H9 (cell line): Measurements from ENCODE around the gene GLYATL1. TPM values are rescaled to one million over a fixed set of nuclear protein-coding genes. Genes with fewer than 3 reads are reported as not detected.

Experiments
- DNase-seq: peaks from one replicate; pipeline ENCODE4 v3.0.0-alpha.2; 2017
- H2AFZ ChIP-seq: one replicate; pipeline ENCODE4 v1.6.1; 2013; ENCODE audit warnings: mild to moderate bottlenecking, low read length, control low read depth, moderate library complexity
- H2AK5ac ChIP-seq: 2 replicates; pipeline ENCODE4 v1.6.1; 2013; ENCODE audit warnings: low read length, control low read depth, mixed read lengths; ENCODE audit not compliant: insufficient read length
- H2BK120ac ChIP-seq: one replicate; pipeline ENCODE4 v1.6.1; 2013; ENCODE audit warnings: low read depth, mild to moderate bottlenecking, low read length, control low read depth, inconsistent platforms; ENCODE audit not compliant: poor library complexity, severe bottlenecking
- H2BK12ac ChIP-seq: 2 replicates; pipeline ENCODE4 v1.6.1; 2013; ENCODE audit warnings: low read length, control low read depth, mixed read lengths, low read depth; ENCODE audit not compliant: insufficient read length
- H2BK15ac ChIP-seq: 2 replicates; pipeline ENCODE4 v1.6.1; 2013; ENCODE audit warnings: low read depth, low read length, control low read depth
- H2BK20ac ChIP-seq: one replicate; pipeline ENCODE4 v1.6.1; 2013; ENCODE audit warnings: low read depth, mild to moderate bottlenecking, low read length, control low read depth, inconsistent platforms; ENCODE audit not compliant: poor library complexity, severe bottlenecking
- H2BK5ac ChIP-seq: 2 replicates; pipeline ENCODE4 v1.6.1; 2013; ENCODE audit warnings: low read length, control low read depth, mixed read lengths; ENCODE audit not compliant: insufficient read length
- H3K14ac ChIP-seq: 2 replicates; pipeline ENCODE4 v1.6.1; 2013; ENCODE audit warnings: low read length, control low read depth; ENCODE audit not compliant: insufficient read depth
- H3K18ac ChIP-seq: 2 replicates; pipeline ENCODE4 v1.6.1; 2013; ENCODE audit warnings: low read depth, mild to moderate bottlenecking, mixed read lengths, low read length, control low read depth; ENCODE audit not compliant: insufficient read length
- H3K23ac ChIP-seq: 2 replicates; pipeline ENCODE4 v1.6.1; 2013; ENCODE audit warnings: low read length, control low read depth, mixed read lengths, low read depth; ENCODE audit not compliant: insufficient read length
- H3K23me2 ChIP-seq: 2 replicates; pipeline ENCODE4 v1.6.1; 2013; ENCODE audit warnings: low read depth, mild to moderate bottlenecking, mixed read lengths, low read length, control low read depth; ENCODE audit not compliant: insufficient read length, poor library complexity, severe bottlenecking
- H3K27ac ChIP-seq: 2 replicates; pipeline ENCODE4 v1.5.1; 2013; ENCODE audit warnings: low read length, control low read depth, mixed read lengths, low read depth; ENCODE audit not compliant: insufficient read length
- H3K27me3 ChIP-seq: 2 replicates; pipeline ENCODE4 v1.6.1; 2013; ENCODE audit warnings: low read length, control low read depth, inconsistent platforms; ENCODE audit not compliant: insufficient read depth
- H3K4ac ChIP-seq: 2 replicates; pipeline ENCODE4 v1.6.1; 2013; ENCODE audit warnings: low read depth, mild to moderate bottlenecking, control low read depth, inconsistent platforms, low read length, moderate library complexity
- H3K4me1 ChIP-seq: 2 replicates; pipeline ENCODE4 v1.6.1; 2013; ENCODE audit warnings: low read length, control low read depth, inconsistent platforms; ENCODE audit not compliant: insufficient read depth
- H3K4me2 ChIP-seq: 2 replicates; pipeline ENCODE4 v1.6.1; 2013; ENCODE audit warnings: low read length, control low read depth, mixed read lengths; ENCODE audit not compliant: insufficient read length, insufficient read depth
- H3K56ac ChIP-seq: 2 replicates; pipeline ENCODE4 v1.6.1; 2013; ENCODE audit warnings: low read depth, mild to moderate bottlenecking, mixed read lengths, low read length, control low read depth; ENCODE audit not compliant: insufficient read length
- H3K79me1 ChIP-seq: 2 replicates; pipeline ENCODE4 v1.6.1; 2013; ENCODE audit warnings: low read depth, mild to moderate bottlenecking, moderate library complexity, low read length, control low read depth, inconsistent platforms; ENCODE audit not compliant: insufficient read depth, poor library complexity, severe bottlenecking
- H3K79me2 ChIP-seq: 2 replicates; pipeline ENCODE4 v1.6.1; 2013; ENCODE audit warnings: low read length, control low read depth, inconsistent platforms; ENCODE audit not compliant: insufficient read depth
- H3K9ac ChIP-seq: 2 replicates; pipeline ENCODE4 v1.6.1; 2013; ENCODE audit warnings: low read length, control low read depth, mixed read lengths; ENCODE audit not compliant: insufficient read length; ENCODE audit errors: extremely low read depth
- H3K9me3 ChIP-seq: one replicate; pipeline ENCODE4 v1.6.1; 2013; ENCODE audit warnings: low read depth, low read length, inconsistent platforms; ENCODE audit not compliant: control insufficient read depth
- H3T11ph ChIP-seq: one replicate; pipeline ENCODE4 v1.6.1; 2013; ENCODE audit warnings: mild to moderate bottlenecking, low read length, control low read depth, inconsistent platforms
- H4K20me1 ChIP-seq: one replicate; pipeline ENCODE4 v1.6.1; 2013; ENCODE audit not compliant: control insufficient read depth, insufficient read length, insufficient read depth
- H4K5ac ChIP-seq: 2 replicates; pipeline ENCODE4 v1.6.1; 2013; ENCODE audit warnings: low read depth, mild to moderate bottlenecking, mixed read lengths, low read length, control low read depth; ENCODE audit not compliant: insufficient read length
- H4K8ac ChIP-seq: replicated peaks from 2 replicates; pipeline ENCODE4 v1.6.1; 2013; ENCODE audit warnings: low read length, control low read depth, mixed read lengths, low read depth; ENCODE audit not compliant: insufficient read length
- H4K91ac ChIP-seq: 2 replicates; pipeline ENCODE4 v1.6.1; 2013; ENCODE audit warnings: low read depth, mild to moderate bottlenecking, moderate library complexity, mixed read lengths, low read length, control low read depth; ENCODE audit not compliant: insufficient read length
- H3K27ac Mint-ChIP-seq, 3 experiments: 2 replicates in 2 of 3; 3 replicates in 1 of 3; pipeline ENCODE4 v1.8.0; 2020 to 2021; ENCODE audit warnings: mixed read lengths in 3 of 3, mild to moderate bottlenecking in 1 of 3, moderate library complexity in 1 of 3
- H3K27me3 Mint-ChIP-seq: 2 replicates; pipeline ENCODE4 v1.8.0; 2021; ENCODE audit warnings: low read depth, mild to moderate bottlenecking, moderate library complexity, mixed read lengths
- H3K36me3 Mint-ChIP-seq, 3 experiments: 2 replicates in 2 of 3; 3 replicates in 1 of 3; pipeline ENCODE4 v1.8.0; 2020 to 2021; ENCODE audit warnings: low read depth in 3 of 3, mixed read lengths in 3 of 3; ENCODE audit not compliant: insufficient read depth in 1 of 3
- H3K4me1 Mint-ChIP-seq, 2 experiments: 2 replicates each; pipeline ENCODE4 v1.8.0; 2020; ENCODE audit warnings: mixed read lengths in 2 of 2
- H3K4me3 Mint-ChIP-seq, 2 experiments: 2 replicates in 1 of 2; 3 replicates in 1 of 2; pipeline ENCODE4 v1.8.0; 2020 to 2021; ENCODE audit warnings: mild to moderate bottlenecking in 2 of 2, mixed read lengths in 2 of 2, moderate library complexity in 1 of 2
- H3K9me3 Mint-ChIP-seq, 2 experiments: 2 replicates in 1 of 2; 3 replicates in 1 of 2; pipeline ENCODE4 v1.8.0; 2020; ENCODE audit warnings: mild to moderate bottlenecking in 2 of 2, mixed read lengths in 2 of 2, moderate library complexity in 1 of 2
- WGBS: extraction: QIAGEN DNeasy Blood & Tissue Kit; methylation state at CpG from one replicate; pipeline ENCODE4 v1.1.7; 2013; ENCODE audit warnings: missing lambda C conversion rate, low lambda C conversion rate, mixed read lengths; ENCODE audit not compliant: insufficient read length; ENCODE audit errors: extremely low coverage; 5-methylcytosine and 5-hydroxymethylcytosine counted together
- total RNA-seq: library from RNA; stranded (reverse); gene quantifications from 2 replicates; pipeline ENCODE4 v1.2.1, GENCODE V29; 2021
- TF ChIP-seq, protein P1 (sequence below): fragments of 200-600 bp; sonication (generic); conservative IDR thresholded peaks from 3 replicates; pipeline ENCODE4 v1.8.0; 2021; ENCODE audit warnings: antibody characterized with exemption, mild to moderate bottlenecking

Gene GLYATL1
- total RNA-seq, 1 experiment from 2014 or later, result 2.8 TPM

DNA sequence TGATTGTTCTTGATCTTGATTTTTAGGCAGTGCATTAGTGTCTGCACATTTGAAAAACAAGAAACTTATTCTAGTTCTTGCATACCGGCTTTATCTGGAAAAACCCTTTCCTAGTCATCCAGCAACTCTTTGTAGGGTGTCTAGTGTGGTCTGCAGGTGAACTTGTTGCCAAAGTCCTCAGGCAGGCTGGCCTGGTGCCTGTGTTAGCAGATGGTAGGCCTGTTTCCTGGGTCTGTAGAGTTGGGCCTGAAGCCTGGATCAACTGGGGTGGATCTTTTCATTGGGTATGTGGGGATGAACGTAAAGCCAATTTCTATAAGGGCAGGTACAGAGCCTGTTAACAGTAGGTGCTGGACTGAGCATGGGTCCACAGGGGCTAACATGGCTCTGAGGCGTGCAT lies 5.6 kb upstream of the GLYATL1 start:
- Histone ChIP-seq H3K4ac (no peak overlapping the region), H3K79me1 (no peaks in the 10 kb centered on the region), H3K27ac (no peak overlapping the region), H2BK120ac (no peak overlapping the region), H4K8ac (no peak overlapping the region), H3K23me2 (no peaks in the 10 kb centered on the region), H3K56ac (no peak overlapping the region), H2BK12ac (no peak overlapping the region), H2AFZ (no peak overlapping the region), H3K79me2 (no peaks in the 10 kb centered on the region), H3K23ac (no peak overlapping the region), H2BK5ac (no peak overlapping the region), H3K9ac (no peak overlapping the region), H3K18ac (no peak overlapping the region), H2BK15ac (no peak overlapping the region), H4K5ac (no peak overlapping the region), H3T11ph (no peak overlapping the region), H3K4me2 (no peak overlapping the region), H3K9me3 (no peaks in the 10 kb centered on the region), H2AK5ac (no peak overlapping the region), H4K20me1 (no peaks in the 10 kb centered on the region), H4K91ac (no peak overlapping the region), H3K4me1 (no peaks in the 10 kb centered on the region), H2BK20ac (no peak overlapping the region), H3K14ac (no peak overlapping the region), H3K27me3 (no peaks in the 10 kb centered on the region)
- Mint-ChIP-seq H3K36me3 (no peaks in the 10 kb centered on the region), H3K27me3 (no peaks in the 10 kb centered on the region; the same call in 1 of the 2 replicates), H3K27ac (no peak overlapping the region), H3K4me3 (no peak overlapping the region; a peak in 1 of 5 replicates), H3K4me1 (peaks cover 10 to 11% of the 10 kb centered on the region in 2 experiments), H3K9me3 (no peaks in the 10 kb centered on the region)
- TF ChIP-seq, protein P1, sequence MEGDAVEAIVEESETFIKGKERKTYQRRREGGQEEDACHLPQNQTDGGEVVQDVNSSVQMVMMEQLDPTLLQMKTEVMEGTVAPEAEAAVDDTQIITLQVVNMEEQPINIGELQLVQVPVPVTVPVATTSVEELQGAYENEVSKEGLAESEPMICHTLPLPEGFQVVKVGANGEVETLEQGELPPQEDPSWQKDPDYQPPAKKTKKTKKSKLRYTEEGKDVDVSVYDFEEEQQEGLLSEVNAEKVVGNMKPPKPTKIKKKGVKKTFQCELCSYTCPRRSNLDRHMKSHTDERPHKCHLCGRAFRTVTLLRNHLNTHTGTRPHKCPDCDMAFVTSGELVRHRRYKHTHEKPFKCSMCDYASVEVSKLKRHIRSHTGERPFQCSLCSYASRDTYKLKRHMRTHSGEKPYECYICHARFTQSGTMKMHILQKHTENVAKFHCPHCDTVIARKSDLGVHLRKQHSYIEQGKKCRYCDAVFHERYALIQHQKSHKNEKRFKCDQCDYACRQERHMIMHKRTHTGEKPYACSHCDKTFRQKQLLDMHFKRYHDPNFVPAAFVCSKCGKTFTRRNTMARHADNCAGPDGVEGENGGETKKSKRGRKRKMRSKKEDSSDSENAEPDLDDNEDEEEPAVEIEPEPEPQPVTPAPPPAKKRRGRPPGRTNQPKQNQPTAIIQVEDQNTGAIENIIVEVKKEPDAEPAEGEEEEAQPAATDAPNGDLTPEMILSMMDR, result no peak
- DNase-seq, result no peak
- no CpG with 5 or more reads among the region's 3 CpGs for WGBS
